KMS-11 (cell line): ENCODE data around the gene TPST1.
"Not testable (repeated sequence)": the region's sequence is repeated elsewhere in the genome, so short reads cannot be mapped to it uniquely, and the experiment has no call there.

Source experiments
- H2AFZ ChIP-seq: fragments of 200-600 bp; sonication (generic); 2 replicates; pipeline ENCODE4 v1.6.1; 2016; ENCODE audit warnings: antibody characterized with exemption, mixed run types, low read depth
- H3K27ac ChIP-seq: fragments of 200-600 bp; sonication (generic); 2 replicates; pipeline ENCODE4 v1.6.1; 2016; ENCODE audit warnings: mild to moderate bottlenecking, mixed run types
- H3K27me3 ChIP-seq: fragments of 200-600 bp; sonication (generic); 2 replicates; pipeline ENCODE4 v1.6.1; 2017; ENCODE audit warnings: mild to moderate bottlenecking, low read depth, mixed run types, moderate library complexity; ENCODE audit not compliant: insufficient read depth
- H3K36me3 ChIP-seq: fragments of 200-600 bp; sonication (generic); 2 replicates; pipeline ENCODE4 v1.6.1; 2017; ENCODE audit warnings: mild to moderate bottlenecking, mixed run types; ENCODE audit not compliant: insufficient read depth
- H3K4me1 ChIP-seq: fragments of 200-600 bp; sonication (generic); 2 replicates; pipeline ENCODE4 v1.6.1; 2016; ENCODE audit warnings: mild to moderate bottlenecking, low read depth, mixed run types; ENCODE audit not compliant: poor library complexity, severe bottlenecking
- H3K4me2 ChIP-seq: fragments of 200-600 bp; sonication (generic); 2 replicates; pipeline ENCODE4 v1.7.0; 2016; ENCODE audit warnings: mild to moderate bottlenecking, mixed run types
- H3K4me3 ChIP-seq: fragments of 200-600 bp; sonication (generic); IDR thresholded peaks from 2 replicates; pipeline ENCODE4 v1.6.1; 2017; ENCODE audit warnings: low read depth, low read length, mixed read lengths; ENCODE audit not compliant: insufficient read depth
- H3K79me2 ChIP-seq: fragments of 200-600 bp; sonication (generic); 2 replicates; pipeline ENCODE4 v1.6.1; 2016; ENCODE audit warnings: low read depth, mixed run types; ENCODE audit not compliant: insufficient read depth
- H3K9ac ChIP-seq: fragments of 200-600 bp; sonication (generic); 2 replicates; pipeline ENCODE4 v1.6.1; 2016; ENCODE audit warnings: mild to moderate bottlenecking, mixed run types
- H4K20me1 ChIP-seq: fragments of 200-600 bp; sonication (generic); 2 replicates; pipeline ENCODE4 v1.6.1; 2016; ENCODE audit warnings: mild to moderate bottlenecking, mixed run types; ENCODE audit not compliant: insufficient read depth
- TF ChIP-seq, protein P1 (sequence below): fragments of 200-600 bp; sonication (generic); conservative IDR thresholded peaks from 2 replicates; pipeline ENCODE4 v1.6.1; 2017; ENCODE audit warnings: low read depth, mild to moderate bottlenecking, antibody characterized with exemption, low read length, moderate library complexity, mixed read lengths

TPST1 gene

GRCh38 chr7:66164356-66164755 lies 40.8 kb upstream of the TPST1 start:
- Histone ChIP-seq H3K4me3 (no peak overlapping the region), H3K4me1 (no peaks in the 10 kb centered on the region), H3K9ac (no peak overlapping the region), H3K79me2 (no peaks in the 10 kb centered on the region), H2AFZ (no peak overlapping the region), H3K4me2 (no peak overlapping the region), H4K20me1 (no peaks in the 10 kb centered on the region), H3K27ac (no peak overlapping the region), H3K27me3 (no peaks in the 10 kb centered on the region), H3K36me3 (no peaks in the 10 kb centered on the region)
- TF ChIP-seq, protein P1, sequence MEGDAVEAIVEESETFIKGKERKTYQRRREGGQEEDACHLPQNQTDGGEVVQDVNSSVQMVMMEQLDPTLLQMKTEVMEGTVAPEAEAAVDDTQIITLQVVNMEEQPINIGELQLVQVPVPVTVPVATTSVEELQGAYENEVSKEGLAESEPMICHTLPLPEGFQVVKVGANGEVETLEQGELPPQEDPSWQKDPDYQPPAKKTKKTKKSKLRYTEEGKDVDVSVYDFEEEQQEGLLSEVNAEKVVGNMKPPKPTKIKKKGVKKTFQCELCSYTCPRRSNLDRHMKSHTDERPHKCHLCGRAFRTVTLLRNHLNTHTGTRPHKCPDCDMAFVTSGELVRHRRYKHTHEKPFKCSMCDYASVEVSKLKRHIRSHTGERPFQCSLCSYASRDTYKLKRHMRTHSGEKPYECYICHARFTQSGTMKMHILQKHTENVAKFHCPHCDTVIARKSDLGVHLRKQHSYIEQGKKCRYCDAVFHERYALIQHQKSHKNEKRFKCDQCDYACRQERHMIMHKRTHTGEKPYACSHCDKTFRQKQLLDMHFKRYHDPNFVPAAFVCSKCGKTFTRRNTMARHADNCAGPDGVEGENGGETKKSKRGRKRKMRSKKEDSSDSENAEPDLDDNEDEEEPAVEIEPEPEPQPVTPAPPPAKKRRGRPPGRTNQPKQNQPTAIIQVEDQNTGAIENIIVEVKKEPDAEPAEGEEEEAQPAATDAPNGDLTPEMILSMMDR: no peak

GRCh38 chr7:66167773-66168387 lies 37.3 kb upstream of the TPST1 start:
- Histone ChIP-seq H2AFZ (no peak overlapping the region), H3K4me2 (no peak overlapping the region), H3K9ac (no peak overlapping the region), H3K27me3 (no peaks in the 10 kb centered on the region), H4K20me1 (no peaks in the 10 kb centered on the region), H3K36me3 (no peaks in the 10 kb centered on the region), H3K79me2 (no peaks in the 10 kb centered on the region), H3K4me1 (no peaks in the 10 kb centered on the region), H3K27ac (no peak overlapping the region), H3K4me3 (no peak overlapping the region)
- TF ChIP-seq, protein P1: no peak

GRCh38 chr7:66169616-66170015 lies 35.5 kb upstream of the TPST1 start:
- Histone ChIP-seq H3K9ac (no peak overlapping the region), H3K4me1 (no peaks in the 10 kb centered on the region), H3K4me3 (no peak overlapping the region), H4K20me1 (no peaks in the 10 kb centered on the region), H3K36me3 (no peaks in the 10 kb centered on the region), H3K4me2 (no peak overlapping the region), H3K27ac (no peak overlapping the region), H3K27me3 (no peaks in the 10 kb centered on the region), H3K79me2 (no peaks in the 10 kb centered on the region), H2AFZ (no peak overlapping the region)
- TF ChIP-seq, protein P1: no peak

DNA sequence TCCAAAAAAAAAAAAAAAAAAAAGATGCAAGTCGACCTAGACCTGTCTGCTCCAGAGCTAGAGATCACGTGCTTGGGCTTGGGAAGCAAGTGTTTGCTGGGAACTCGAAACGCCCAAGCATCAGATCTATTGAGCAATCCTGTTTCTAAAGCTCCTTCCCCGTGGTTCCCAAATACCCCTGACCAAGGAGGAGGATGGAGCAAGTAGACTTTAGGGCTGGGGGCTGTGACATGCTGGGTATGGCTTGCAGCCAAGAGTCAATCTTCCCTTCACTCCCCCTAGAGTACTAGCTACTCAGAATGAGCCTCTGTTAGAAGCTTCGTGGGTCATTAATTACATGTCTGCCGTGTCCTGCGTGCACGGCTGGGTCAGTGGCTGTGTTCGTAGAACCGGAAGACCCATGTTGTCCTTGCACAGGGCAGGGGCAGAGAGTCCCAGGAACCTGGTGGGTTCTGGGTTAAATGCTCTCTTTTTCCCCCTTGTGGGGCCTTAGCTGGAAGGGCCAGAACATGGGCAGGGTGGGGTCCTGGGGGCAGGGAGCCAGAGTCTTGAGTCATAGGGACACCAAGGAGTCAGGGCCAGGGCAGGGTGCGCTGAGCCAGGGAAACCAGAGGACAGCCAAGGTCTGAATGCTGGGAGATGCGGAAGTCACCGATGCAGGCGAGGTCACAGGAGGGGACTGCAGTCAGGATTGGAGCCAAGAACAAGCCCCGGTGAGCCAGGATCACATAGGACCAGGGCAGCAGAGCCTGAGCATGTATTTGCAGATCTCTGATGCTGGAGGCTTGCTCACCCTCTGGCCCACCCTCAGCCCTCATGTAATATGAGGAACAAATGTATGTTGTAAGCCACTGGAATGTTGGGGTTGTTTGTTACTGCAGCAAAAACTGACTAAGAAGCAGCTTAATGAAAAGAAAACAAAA lies 34.6 kb upstream of the TPST1 start:
- H3K36me3 ChIP-seq: no peaks in the 10 kb centered on the region
- no peak overlapping the region for H2AFZ ChIP-seq

GRCh38 chr7:66172536-66173401 lies 32.4 kb upstream of the TPST1 start:
- H3K4me2 ChIP-seq, H3K27me3 ChIP-seq, H4K20me1 ChIP-seq, H3K9ac ChIP-seq, H2AFZ ChIP-seq, H3K27ac ChIP-seq, H3K36me3 ChIP-seq, H3K79me2 ChIP-seq, H3K4me3 ChIP-seq, H3K4me1 ChIP-seq: not testable (repeated sequence)

More for the DNA sequence above, 34.6 kb upstream of the TPST1 start:
- no peak overlapping the region for H3K4me2 ChIP-seq
- no peak overlapping the region for H3K4me3 ChIP-seq
- H3K4me1 ChIP-seq: no peaks in the 10 kb centered on the region
- H4K20me1 ChIP-seq: no peaks in the 10 kb centered on the region
- no peaks in the 10 kb centered on the region for H3K79me2 ChIP-seq
- H3K9ac ChIP-seq: no peak overlapping the region
- H3K27ac ChIP-seq: no peak overlapping the region
- no peaks in the 10 kb centered on the region for H3K27me3 ChIP-seq
- TF ChIP-seq, protein P1: no peak
